Skeletal muscle cell (primary cell): ENCODE measurements around the gene TGFB1I1.
"Not testable (repeated sequence)": the region's sequence is repeated elsewhere in the genome, so short reads cannot be mapped to it uniquely, and the experiment has no call there.

Experiments used
- DNase-seq: peaks from one replicate; pipeline ENCODE4 v3.0.0-alpha.2; 2010; ENCODE audit warnings: low read depth
- H3K4me3 ChIP-seq: 2 replicates; pipeline ENCODE4 v1.5.1; 2011; ENCODE audit warnings: low read depth, mild to moderate bottlenecking, control low read depth, low read length, moderate library complexity

Gene TGFB1I1

DNA sequence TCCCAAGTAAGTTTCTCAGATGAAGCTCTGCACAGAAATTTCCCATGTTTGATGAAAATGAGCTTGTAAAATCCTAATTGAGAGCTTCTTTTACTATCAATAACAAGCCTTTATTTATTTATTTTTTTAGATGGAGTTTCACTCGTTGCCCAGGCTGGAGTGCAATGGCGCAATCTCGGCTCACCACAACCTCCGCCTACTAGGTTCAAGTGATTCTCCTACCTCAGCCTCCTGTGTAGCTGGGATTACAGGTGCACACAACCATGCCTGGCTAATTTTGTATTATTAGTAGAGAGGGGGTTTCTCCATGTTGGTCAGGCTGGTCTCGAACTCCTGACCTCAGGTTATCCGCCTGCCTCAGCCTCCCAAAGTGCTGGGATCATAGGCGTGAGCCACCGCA is 31.6 kb downstream of the TGFB1I1 start:
- DNase-seq, H3K4me3 ChIP-seq: not testable (repeated sequence)

DNA sequence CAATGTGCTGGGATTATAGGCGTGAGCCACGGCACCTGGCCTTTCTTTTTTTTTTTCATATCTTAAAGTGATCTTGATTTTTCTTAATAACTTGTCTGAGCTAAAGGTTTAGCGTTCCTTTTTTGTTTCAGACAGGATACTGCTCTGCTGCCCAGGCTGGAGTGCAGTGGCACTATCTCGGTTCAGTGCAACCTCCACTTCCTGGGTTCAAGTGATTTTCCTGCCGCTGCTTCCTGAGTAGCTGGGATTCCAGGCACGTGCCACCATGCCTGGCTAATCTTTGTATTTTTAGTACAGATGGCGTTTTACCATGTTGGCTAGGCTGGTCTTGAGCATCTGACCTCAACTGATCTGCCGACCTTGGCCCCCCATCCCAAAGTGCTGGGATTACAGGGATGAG is 32.2 kb downstream of the TGFB1I1 start:
- DNase-seq: no peak
- H3K4me3 ChIP-seq: no peak overlapping the region

DNA sequence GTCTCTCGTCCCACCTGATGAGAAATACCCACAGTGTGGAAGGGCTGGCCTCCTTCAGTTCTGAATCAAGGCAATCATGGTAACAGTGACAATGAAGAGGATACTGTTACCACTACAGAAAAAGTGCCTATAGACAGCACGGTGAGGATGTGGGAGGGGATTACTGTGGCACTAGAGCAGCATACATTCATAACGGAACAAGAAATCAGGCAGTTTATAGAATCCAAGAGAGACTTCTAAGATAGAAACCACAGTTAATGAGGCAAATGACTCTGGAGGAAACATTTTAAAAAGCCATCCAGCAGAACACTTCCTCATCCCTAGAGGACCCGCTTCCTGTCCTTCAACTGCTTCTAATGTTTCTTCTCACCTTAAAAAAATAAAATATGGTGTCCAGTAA is 33.5 kb downstream of the TGFB1I1 start:
- H3K4me3 ChIP-seq: no peak overlapping the region
- DNase-seq: no peak

DNA sequence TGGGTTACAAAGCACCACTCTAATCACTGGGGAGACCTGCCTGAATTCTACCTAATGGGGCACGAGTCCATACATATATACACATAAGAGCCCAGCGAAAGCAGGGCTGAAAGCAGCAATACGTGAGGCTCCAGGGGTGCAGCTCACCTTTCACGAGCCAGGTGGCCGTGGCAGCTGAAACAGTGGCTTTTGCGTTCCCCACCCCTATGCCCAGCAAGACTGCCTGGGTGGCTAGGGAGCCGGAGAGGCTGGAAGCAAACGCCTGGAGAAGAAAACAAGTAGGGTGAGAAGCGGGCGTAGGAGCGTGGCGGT is 35.6 kb downstream of the TGFB1I1 start:
- H3K4me3 ChIP-seq: peak overlapping the region; percentile 69
- no peak for DNase-seq

DNA sequence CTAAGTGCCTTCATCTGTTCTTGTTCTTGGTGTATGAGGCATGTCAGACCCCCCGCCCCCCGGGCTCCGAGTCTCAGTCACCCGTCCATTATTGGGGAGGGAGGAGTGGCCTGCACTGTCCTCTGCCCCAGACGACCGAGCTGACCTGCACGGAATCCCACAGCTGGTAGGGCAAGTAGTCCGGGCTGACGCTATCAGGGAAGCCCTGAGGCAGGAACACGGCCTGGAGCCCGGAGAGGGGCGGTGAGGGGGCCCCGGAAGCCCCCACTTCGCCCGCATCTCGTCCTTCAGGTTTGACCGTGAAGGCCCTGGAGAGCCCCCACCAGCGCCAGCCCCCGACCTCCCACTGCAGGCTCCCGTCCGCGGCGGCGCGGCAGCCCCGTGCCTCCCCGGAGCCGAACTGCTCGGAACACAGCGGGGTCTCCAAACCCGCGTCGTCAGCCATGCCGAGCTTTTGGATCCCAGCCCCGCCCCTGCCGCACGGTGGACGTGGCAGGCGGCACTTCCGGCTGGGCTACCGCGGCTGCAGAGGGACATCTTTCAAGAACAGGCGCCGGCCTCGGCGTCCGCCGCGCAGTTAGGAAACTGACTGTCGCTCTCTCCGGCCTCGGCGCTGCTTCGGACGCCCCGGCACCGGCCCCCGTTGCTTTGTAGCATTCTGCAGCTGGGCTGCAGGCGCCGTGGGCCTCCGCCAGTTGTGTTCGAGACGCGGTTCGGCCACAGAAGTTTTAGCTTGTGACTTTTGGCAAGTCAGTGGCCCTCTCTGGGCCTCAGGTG is 36.2 kb downstream of the TGFB1I1 start, which contains the start of gene RUSF1:
RUSF1 (minus strand) TSS at position 463 of the 777 bp plus-strand sequence; CDS start at position 445, 18 bp downstream.
- peak; percentile 63 for DNase-seq
- H3K4me3 ChIP-seq: peak within 1 kb of the TSS; percentile 69

DNA sequence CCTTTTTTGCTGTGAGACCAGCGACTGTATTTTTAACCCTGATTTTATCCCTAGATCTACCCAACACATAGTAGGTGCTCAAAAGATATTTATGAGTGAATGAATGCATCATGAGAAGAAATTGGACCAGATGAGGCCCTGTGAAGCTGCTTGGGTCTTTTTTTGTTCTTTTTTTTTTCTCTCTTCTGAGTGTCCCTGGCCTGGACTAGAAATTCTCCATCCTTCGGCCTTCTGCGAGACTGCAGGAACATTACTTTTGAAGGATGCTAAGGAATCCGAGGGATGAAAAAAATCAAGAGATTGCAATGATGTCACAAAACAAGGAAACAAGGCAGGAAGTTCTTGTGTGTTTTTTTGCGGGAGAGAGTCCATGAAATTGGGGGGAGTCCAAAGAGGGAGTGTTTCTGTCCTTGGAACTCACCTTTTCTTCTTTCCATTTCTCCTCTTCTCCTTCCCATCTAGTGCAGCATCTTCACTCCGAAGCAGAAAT is 36.8 kb downstream of the TGFB1I1 start:
- no peak for DNase-seq
- peak overlapping the region; percentile 69 for H3K4me3 ChIP-seq

DNA sequence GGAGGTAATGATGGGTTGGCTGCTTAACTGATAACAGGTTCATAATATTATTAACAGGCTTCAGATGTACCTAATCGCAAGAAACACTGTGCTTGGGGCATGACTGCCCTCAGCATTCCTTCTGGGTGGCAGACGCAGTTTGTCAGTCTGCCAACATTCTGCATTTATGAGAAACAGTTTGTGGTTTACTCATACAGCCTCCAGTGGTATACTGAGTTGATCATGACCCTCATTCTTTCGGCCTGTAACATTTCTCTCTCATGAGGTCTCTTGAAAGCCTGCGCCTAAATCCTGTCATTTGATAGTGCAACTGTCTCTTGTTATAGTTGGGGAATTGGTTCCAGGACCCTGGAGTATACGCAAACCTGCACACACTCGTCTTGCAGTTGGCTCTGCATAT is 41.2 kb downstream of the TGFB1I1 start:
- peak; percentile 41 for DNase-seq
- no peak overlapping the region for H3K4me3 ChIP-seq

DNA sequence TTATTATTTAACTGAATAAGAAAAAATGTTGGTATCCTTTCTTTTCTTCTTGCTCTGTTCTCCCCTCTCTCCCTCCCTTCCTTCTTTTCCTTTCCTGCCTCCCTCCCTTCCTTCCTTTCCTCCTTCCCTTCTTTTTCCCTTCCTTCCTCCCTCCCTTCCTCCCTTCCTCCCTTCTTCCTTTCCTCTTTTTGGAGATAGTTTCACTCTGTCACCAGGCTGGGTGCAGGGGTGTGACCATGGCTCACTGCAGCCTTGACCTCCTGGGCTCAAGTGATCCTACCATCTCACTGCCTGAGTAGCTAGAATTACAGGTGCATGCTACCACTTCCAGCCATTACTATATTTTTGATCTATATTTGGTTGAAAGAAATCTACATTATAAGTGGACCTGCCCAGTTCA is 41.9 kb downstream of the TGFB1I1 start:
- no peak overlapping the region for H3K4me3 ChIP-seq
- no peak for DNase-seq

DNA sequence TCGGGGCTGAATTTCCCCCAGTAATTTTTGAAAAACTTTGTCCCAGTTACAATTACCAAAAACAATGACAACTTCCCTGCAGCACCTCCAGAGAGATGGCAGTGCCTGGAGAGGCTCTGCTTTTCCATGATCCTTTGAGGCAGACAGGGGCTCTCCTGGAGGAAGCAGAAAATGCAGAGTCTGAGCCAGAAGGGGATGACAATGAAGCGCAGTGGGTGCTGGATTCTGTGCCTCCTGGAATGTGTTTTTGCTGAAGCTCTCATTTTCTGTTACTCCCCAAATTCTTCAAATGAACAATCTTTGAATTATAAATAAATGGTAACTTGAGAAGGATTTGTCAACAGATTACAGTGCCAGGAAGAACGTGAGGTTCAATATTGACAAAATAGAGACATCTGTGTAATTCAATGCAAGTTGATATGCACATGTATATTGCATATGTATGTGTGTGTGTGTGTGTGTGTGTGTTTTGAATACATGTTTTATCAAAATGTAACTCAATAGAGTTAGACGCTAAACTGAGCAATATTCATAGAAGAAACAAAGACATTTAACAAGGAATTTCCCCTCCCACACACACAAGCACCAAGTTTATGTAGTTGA is 45.9 kb downstream of the TGFB1I1 start:
- H3K4me3 ChIP-seq: no peak overlapping the region
- DNase-seq: no peak

DNA sequence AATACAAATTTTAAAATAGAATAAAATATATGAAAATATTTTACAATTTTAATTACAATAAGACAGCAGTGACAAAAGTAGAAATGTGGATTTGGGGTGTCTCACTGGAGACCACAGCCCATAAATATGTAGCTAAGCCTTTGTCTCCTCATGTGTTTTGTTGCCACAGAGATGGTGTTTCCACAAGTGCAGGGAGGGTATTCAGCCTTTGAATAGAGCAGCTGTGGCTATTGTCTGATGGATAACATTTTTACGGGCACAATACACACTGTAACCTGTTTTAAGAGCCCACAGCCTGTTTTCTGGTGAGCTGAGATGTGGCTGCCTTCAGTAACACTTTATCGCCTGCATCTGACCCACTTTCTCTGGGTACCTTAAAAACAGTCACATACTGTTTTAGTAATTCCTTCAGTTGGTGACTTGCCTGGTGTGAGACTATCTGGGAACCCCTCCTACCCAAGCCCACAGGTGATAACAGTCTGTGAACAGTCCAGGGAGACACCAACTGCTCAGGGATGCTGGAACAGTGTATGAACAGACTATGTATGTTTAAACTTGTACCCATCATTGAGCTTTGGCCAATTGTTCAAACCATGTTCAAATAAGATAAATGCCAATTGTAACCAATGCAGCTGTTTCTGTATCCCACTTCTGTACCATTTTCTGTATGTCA is 47.9 kb downstream of the TGFB1I1 start:
- DNase-seq: no peak
- H3K4me3 ChIP-seq: no peak overlapping the region

DNA sequence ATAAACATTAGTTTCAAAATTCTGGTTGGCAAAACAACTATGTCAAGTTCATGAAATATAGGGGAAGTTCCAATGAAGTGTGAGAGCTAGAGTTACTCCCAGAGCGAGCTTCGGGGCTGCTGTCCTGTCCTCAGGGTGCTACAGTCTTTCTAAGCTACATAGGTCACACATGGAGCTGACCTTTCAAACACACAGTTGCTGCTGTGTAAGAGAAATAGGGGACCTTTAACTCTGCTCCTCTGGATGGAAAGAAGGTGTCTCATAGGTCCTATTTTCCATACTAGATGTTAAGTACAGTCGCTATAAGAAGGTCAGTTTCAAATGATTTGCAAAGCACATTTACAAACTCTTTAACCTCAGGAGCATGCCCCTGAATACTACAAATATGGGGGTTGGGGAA is 49.4 kb downstream of the TGFB1I1 start:
- DNase-seq: no peak

DNA sequence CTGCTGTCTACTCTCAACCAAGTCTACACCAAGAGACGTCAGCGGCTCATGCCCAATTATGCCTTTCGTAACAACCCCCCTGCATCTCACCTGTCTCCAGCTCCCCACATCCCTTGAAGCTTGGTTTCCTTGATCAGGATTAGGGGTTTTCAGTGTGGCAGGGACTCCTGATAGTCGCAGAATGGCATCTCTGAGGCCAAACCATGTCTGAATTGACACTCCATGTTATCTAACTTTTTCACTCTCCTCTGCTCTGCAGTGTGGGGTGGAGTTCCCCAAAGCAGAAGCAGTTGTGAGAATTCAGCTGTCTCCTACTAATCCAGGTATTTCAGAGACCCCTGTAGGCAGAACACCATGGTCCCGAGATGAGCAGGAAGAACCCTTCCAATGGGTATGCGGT is 50.1 kb downstream of the TGFB1I1 start:
- no peak for DNase-seq
- H3K4me3 ChIP-seq: no peak overlapping the region

More for the DNA sequence above, 49.4 kb downstream of the TGFB1I1 start:
- no peak overlapping the region for H3K4me3 ChIP-seq

DNA sequence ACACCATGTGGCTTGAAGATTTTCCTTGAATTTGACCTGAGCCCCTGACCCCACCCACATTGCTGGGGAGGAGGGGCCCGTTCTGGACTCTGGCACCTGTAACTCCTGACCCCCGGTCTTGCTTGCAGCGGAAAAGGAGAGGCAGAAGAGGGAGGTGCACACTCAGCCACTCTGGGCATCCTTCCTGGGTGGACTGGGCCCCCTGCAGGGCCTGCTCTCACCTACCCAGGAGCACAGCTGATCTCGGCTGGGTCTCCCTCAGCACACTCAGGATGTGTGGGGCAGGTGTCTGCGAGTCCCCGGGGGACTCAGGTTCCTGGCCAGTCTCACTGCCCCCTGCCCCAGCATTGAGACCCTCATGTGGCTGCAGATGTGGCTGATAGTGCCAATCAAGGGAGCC is 51.8 kb downstream of the TGFB1I1 start:
- DNase-seq, H3K4me3 ChIP-seq: not testable (repeated sequence)

DNA sequence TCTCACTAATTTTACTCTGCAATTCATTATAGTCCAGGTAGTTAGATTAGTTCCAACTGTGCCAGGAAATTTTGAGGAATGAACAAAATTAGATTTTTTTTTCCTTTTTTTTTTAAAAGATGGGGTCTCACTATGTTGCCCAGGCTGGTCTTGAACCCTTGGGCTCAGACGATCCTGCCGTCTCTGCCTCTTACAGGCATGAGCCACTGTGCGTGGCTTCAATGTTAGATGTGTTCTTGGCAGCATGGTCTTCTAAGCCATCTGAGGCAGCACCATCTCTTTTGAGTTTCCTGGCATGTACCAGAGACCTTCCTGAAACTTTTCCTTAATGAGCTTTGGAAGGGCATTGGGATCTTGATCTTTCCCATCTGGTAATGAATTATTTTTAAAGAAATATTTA is 53.2 kb downstream of the TGFB1I1 start:
- DNase-seq: no peak
- no peak overlapping the region for H3K4me3 ChIP-seq
